ENCODE measurements around the gene PHF3.
A peak's percentile ranks its signal among the peaks of the same experiment; 100 is the strongest.

Gene PHF3

DNA sequence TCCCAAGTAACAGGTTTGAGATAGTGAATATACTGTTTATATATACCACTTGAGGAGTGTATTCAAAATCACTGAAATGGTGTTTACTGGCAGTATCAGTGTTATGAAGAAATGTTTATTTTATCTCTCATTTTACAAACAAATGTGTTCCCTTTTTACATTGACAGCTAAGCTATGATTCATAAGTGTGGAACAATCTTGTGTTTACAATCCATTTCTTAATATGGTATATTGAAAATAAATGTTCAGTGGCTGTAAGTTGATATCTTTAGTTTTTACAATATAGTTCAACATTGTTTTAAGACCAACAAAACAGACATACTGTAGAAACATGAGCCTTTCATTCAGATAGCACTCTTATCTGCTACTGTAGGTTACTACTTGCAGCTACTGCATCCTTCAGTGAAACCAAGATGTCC lies 14.3 kb downstream of the PHF3 start:
- no peak for FAIRE-seq

DNA sequence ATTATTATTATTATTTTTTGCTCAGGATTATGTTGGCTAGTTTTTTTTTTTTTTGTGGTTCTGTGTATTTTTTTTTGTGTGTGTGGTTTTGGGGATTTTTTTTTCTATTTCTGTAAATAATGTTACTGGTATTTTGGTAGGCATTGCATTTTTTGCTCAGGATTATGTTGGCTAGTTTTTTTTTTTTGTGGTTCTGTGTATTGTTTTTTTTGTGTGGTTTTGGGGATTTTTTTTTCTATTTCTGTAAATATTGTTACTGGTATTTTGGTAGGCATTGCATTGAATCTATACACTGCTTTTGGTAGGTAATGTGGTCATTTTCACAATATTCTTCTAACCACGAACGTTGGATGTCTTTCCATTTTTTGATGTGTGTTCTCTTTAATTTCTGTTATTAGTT lies 17.4 kb downstream of the PHF3 start:
- no peak for FAIRE-seq

DNA sequence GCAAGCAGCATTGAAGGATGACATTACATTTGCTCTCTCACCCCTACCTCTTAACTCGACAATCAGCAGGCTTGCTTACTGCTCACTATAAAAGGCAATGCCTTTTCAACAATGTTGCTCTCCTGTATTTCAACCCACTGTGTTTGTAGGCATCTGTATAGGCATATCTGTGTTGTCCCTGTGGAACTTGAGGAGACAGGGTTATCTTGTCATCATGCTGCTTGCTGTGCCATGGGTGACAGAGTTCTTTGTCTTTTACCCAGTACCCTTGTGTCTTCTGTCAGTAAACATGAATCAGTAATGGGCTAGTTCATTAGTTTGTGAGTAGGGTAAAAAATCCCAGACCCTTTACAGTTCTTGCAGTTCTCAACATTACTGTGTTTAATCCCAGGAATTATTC lies 25.2 kb downstream of the PHF3 start:
- no peak for FAIRE-seq

DNA sequence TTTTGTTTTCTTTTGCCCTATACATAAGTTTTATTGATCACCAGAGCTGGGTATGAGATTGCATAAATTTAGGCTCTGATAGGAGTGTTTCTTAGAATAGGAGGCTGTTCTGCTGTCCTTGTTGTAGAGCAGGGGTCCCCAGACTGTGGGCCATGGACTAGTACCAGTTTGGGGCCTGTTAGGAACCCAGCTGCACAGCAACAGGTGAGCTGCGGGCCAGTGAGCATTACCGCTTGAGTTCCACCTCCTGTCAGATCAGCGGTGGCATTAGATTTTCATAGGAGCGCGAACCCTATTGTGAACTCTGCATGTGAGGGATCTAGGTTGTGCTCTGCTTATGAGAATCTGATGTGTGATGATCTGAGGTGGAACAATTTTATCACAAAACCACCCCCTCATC lies 26.2 kb downstream of the PHF3 start:
- FAIRE-seq, result no peak

DNA sequence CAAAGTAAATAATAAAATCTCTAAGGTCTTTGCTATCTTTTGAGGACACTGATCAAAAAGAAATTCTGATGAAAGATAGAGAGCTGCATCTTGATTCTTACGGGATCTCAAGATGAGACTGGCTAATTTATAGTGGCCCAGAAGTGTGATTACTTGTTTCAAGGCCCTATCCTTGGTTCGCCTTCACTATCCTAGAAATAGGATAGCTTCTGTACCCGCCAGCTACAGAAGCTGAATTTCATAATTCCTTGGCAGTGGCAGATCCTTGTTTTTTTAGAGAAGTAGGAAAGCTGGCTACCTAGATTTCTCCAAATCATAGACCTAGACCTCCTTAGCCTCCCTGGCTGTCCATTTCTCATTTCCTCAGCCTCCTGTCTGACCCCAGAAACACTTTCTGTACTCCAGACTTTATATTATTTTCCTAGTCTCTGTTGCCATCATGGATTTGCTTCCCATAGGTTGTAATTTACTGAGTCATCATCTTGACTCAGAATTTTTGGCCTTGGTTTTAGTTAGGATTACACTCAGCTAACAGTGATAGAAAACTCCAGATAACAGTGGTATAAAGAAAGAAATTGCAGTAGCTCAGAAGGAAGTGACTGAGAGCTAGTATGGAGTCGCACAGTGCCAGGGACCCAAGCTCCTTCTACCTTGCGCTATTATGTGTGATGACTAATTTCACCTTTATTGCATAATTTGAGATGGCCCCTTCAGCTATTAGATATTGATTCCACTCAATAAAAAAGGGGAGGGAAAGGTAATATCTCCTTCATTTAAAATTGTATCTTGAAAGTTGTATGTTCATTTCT lies 27.7 kb downstream of the PHF3 start:
- no peak for FAIRE-seq

DNA sequence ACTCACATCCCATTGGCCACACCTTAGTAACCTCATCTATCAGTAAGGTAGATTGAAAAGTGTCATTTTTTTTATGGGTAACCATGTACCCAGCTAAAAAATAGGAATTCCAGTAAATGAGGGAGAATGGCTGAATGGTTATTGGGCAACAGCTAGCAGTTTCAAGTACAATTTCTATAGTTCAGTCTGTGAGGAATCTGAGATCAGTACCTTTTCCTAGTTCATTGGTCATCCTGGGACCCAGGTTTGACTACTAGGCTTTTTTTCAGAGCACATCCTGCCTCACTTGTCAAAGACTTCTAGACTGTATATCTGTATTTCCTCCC lies 28.3 kb downstream of the PHF3 start:
- no peak for FAIRE-seq

DNA sequence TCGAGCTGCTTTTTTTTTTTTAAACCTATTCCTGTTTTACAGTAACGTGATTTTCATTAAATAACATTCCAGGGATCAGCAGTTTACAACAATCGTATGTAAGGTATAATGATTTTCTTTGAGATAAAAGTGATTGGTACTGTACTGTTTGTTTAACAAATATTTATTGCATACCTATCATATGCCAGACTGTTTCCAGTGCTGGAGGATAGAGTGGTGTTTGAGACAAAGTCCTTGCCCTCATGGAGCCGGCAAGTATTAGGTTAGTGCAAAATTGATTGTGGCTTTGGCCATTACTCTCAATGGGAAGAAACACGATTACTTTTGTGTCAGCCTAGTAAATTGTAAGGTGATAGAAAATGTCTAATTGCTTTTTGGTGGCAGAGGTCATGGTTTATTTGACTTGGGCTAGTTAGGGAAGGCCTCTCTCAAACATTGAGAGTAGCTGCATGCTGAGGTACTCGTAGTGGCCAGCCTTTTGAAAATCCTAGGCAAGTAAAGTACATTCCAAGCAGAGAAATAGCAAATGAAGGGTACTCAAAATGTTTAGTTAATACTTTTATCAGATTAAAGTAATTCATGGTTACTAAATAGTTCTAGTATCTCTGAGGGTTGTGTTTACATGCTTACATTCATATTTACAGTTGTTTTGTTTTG lies 35.6 kb downstream of the PHF3 start:
- FAIRE-seq, result no peak

DNA sequence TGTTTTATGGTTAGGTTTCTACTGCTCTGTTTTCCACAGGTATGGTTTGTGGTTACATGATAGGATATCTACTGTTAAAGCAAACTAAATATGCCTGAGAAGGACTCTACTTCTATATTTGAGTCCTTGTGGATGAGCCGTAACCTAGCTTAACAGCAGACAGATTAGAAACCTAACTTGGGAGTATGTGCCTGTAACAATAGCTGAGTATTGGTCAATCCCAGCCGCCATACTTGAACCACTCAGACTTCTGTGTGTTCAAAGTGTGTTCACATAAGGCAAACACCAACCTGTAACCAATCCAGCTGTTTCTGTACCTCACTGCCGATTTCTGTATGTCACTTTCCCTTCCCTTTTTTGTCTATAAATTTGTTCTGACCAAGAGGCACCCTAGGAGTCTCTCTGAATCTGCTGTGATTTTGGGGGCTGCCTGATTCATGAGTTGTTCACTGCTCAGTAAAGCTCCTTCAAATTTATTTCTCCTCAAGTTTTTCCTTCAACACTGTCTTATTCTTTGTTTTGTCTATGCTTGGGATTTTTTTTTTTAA lies 37.1 kb downstream of the PHF3 start:
- no peak for FAIRE-seq

DNA sequence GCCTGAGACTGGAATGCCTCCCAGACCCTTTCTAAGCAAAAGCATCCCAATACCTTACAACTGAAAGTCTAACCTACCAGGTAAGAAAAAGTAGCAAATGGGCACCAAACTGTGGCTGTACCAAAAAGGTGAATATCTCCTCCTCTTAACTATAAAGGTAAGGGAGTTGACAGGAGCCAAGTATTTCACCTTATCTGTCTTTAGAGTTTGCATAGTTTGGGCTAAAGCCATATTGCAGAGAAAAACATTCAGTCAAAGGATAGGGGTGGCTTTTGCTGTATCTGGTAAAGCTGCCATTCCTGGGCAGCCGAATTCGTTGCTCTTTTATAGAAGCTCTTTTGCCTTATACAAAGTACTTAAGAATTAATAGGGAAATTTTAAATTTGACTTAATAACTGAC lies 38.1 kb downstream of the PHF3 start:
- FAIRE-seq, result no peak

DNA sequence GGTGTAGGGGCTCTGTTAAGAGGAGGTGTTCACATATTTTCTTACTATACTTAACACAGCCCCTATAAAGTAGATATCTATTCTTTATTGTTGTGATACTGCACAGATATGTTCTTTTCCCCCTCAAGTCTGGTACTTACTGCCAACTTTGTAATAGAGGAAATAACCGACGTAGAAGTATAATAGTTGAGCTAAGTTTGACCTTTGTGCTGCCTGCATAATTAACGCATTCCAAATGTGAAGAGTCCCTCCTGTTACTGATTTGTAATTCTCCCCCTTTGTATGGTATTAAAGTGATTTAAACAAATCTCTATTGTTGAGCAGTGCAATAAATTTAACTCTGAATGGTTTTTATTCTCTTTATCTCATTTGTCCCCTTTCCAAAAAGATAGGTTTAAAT lies 39.0 kb downstream of the PHF3 start:
- FAIRE-seq, result no peak

DNA sequence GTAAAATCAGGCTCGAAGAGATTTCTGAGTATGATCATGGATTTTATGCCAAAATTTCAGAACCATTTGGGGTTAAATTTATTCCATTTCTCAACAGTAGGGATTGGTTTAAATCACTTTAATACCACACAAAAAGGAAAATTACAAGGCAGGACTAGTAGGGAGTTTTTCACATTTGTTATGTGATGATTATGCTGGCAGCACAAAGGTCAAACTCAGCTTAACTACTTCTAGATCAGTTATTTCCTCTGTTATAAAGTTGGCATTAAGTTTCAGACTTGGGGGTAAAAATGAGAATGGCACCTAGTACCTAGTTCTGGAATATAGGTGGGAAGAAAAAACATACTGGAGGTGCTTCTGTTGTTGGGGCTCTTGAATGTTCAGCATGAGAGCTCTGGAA lies 39.5 kb downstream of the PHF3 start:
- no peak for FAIRE-seq

DNA sequence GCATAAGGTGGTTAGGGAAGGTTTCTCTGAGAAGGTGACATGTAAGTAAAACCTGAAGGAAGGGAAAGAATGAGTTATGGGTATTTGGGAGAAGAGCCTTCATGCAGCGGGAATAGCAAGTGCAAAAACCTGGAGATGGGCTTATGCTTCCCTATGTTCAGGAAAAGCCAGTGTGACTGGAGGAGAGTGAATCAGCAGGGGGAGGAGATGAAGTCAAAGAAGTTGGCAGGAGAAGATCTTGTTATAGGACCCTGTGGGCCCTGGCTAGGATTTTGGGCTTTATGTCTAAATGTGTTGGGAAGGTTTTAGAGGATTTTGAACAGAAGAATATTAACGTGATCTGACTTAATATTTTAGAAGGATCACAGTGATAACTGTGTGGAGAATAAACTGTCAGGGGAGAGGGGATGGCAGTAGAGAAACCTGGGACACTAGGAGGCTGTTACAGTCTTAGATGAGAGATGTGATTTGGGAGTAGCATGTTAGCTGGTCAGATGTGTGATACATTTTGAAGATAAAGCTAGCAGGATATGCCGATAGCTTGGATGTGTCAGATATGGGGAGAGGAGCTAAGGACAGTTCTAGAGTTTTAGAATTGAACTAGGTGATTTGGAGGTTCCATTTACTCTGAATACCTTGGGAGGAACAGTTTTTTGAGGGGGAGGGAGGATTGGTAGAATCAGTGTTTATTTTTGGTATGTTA lies 41.0 kb downstream of the PHF3 start:
- no peak for FAIRE-seq

DNA sequence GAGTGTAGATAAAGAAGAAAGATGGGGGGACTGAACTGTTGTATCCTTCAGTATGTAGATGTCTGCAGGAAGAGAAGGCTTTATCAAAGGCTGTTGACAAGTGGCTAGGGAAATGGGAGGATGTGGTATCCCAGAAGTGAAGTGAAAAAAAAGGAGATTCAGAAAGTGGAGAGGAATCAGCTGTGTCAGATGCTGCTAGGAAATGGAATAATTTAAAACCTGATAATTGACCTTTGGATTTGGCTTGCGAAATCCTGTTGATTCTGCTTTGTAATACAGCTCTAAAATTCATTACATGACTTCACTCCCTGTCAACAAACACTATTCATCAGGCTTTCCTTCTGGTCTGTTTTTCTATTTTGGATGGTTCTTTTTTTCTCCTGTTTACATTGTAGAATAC lies 41.7 kb downstream of the PHF3 start:
- FAIRE-seq, result no peak

DNA sequence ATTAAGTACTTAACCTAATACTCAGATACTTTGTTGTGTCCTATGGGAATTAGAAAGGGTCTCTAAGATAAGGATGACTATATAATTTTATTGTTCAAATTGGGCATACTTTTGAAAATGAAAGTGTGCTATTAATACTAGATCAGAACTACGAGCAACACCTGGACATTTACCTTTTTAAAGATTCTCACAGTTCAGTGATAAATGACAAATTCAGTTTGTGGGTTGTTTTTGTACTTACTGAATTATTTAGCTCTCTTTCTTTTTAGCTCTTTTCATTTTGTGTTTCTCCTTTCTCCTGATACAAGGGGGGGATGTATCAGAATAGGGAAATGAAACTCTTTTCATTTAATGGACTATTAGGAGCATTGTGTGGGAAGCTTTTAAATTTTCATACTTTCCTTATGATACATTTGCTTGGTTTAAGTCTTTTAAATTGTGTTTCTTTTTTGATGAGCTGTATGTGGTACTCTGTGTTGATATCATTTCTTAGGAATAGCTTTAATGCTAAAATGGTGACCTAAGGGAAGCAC lies 47.5 kb downstream of the PHF3 start:
- FAIRE-seq, result no peak

DNA sequence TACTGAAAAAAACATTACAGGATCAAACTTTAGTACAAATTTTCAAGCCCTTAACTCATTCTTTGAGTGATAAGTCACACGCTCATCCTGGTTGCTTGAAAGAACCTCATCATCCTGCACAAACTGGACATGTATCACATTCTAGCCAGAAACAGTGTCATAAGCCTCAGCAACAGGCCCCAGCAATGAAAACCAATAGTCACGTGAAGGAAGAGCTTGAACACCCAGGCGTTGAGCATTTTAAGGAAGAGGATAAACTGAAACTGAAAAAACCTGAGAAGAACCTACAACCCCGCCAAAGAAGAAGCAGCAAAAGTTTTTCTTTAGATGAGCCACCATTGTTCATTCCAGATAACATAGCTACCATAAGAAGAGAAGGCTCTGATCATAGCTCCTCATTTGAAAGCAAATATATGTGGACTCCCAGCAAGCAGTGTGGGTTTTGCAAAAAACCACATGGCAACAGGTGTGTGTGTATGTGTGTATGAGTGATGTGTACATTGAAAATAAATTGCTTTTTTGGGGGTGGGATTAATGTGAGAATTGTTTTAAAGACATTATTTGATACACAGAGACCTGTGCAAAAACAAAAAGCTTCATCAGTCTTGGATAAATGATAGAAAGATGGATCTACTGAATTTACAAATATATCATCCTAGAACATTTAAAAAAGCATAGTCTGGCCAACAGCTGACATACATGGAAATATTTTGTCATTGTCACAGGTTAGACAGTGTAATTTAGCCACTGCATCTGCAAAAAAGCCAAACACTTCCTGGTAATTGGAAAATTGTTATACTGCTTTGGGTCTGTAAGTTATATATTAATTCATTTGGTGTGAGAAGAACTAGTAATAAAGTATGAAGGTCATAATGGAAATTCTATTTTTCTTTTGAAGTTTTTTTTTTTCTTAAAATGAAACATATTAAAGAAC lies 50.1 kb downstream of the PHF3 start:
- FAIRE-seq, result peak; percentile 31

DNA sequence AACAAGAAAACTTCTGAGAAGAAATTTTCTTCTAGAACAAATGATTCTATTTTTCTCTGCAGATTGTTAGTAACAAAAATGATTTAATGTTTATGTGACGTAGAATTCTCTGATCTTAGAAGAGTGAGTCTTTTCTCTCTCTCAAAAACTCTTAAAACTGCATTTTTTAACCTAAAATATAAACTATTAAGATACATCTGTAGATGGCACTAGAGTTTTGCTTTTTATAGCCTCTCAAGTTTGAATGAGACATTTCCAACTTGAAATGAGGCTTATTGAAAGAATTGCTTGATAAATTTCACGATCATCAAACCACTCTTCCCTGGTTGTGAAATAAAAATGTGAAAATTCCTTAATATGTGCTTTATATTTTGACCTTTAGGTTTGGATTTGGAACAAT lies 53.8 kb downstream of the PHF3 start:
- FAIRE-seq, result no peak

DNA sequence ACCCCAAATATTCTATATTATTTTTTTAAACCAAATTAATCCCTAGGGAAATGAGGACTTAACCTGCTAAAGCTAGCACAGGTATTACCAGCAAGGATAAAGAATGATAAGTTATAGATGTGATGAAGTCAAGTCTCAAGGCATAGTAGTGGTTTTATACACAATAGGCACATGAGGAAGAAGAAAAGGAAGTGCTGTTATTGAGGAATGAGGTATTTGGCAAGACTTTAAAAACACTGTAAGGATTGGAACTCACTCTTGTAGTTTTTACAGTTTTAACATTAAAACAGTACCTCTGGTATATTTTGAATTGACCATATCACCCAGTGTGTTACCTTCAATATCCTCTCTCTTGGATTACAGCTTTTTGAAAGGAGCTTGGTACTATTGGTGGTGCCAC lies 54.6 kb downstream of the PHF3 start:
- no peak for FAIRE-seq

DNA sequence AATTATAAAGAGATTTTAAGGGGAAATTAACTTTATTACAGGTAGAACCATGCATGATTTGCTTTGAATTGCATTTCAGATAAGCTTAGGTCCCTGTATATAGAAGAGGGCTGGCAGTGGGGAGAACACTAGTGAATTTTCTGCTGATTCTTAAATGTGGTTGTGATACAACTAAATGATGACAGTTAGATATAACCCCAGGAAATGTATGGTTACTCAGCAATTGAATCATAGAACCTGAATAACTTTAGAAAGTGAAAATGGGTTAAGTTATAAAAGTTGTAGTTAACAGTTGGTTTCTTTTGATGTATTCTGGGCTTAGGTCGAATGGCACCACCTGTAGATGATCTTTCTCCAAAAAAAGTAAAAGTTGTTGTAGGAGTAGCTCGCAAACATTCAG lies 70.1 kb downstream of the PHF3 start:
- no peak for FAIRE-seq

DNA sequence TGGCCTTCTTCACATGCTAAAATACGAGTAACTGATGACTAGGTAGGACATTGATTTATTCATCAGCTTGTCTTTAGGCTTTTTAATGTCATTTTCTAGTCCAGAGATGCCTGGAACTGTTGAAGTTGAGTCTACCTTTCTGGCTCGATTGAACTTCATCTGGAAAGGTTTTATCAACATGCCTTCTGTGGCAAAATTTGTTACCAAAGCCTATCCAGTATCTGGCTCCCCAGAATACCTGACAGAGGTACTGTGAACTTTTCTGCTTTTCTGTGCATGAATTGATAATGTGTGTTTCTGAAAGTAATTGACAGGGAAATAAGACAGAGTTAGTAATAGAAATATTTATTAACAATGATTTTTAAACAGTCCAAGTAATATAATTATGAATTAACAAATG lies 71.0 kb downstream of the PHF3 start:
- no peak for FAIRE-seq

DNA sequence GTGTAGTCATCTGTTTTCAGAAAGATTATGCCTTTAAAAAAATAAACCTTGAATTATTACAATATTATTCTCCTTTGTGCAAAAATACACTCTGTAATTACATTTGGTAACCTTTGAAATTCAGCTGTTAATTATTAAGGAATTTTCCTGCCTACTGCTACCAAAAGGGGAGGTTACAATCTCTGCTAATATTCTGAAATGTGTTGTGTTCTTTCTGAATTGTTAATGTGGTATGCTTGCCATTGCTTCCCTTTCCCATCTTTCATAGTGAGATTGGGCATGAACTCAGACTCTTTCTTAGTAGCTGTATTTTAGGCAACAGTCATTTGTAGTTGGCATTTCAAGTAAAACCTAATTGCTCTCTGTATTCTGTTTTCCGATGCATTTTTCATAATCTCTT lies 73.0 kb downstream of the PHF3 start:
- no peak for FAIRE-seq

DNA sequence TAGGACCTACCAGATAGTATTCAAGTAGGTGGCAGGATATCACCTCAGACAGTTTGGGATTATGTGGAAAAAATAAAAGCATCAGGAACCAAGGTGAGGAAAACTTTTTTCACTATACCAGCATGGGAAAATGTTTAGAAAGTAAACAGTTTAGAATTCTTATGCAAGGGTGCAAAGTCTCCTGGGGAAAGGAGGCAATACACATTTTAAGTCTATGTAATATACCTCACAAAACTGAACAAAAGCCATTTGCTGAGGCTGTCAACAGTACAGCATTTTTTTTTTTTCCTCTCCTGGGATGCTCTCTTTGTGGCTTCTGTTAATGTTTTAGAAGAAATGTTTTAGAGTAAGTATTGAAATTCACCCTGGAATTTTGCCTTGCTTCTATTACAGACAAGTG lies 73.5 kb downstream of the PHF3 start:
- no peak for FAIRE-seq

DNA sequence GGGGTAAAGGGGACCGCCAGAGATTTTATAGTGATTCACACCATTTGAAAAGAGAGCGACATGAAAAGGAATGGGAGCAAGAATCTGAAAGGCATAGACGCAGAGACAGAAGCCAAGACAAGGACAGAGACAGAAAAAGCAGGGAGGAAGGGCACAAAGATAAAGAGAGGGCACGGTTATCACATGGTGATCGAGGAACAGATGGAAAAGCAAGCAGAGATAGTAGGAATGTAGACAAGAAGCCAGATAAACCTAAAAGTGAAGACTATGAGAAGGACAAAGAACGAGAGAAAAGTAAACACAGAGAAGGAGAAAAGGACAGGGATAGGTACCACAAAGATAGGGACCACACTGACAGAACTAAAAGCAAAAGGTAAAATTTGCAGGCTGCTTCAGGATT lies 77.7 kb downstream of the PHF3 start:
- FAIRE-seq, result no peak

DNA sequence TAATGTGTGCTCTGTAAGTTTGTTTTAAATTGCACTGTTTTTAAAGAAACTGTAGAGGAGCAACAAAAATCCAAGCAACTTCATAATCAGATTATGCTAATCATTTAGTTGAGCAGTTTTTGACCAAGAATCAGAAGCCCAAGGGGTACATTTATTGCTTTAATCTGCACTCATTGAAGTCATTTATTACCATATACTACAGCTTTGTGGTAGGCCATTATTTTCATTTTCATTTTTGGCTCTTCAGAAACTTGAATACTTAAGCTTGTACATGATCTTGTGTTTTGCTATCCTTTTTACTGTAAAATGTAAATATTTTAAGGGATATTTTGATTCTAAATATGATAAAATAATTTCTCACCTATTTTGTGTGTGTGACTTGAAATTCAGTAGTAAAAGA lies 78.5 kb downstream of the PHF3 start:
- FAIRE-seq, result no peak
